SKM-1 treated with dmso at 0.1 percent for 144 hours (cell line): ENCODE results near the gene YBX1.
A peak's percentile ranks its signal among the peaks of the same experiment; 100 is the strongest.
"Not testable (repeated sequence)": the region's sequence is repeated elsewhere in the genome, so short reads cannot be mapped to it uniquely, and the experiment has no call there.

Experiments
- DNase-seq: peaks from one replicate; lab custom pipeline; 2025; ENCODE audit not compliant: unreplicated experiment; lab: John Stamatoyannopoulos, UW

The YBX1 gene

DNA sequence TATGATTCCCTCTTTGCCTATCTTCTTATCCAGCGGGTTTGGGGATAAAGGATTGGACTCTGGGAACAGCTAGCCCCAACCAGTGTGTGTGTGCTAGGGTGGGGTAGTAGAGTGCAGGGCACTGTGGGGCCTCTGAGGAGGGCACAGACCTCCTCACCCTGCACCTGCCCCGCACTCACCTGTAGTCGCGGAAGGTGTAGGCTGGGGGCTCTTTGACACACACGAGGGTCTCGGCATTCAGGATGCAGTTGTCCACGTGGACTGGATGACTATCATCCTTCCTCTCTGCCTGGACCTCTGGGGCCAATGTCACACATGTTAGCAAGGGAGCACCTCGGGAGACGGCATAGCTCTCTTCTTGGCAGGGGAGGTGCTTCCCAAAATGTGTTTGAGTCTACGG lies 65.8 kb downstream of the YBX1 start:
- DNase-seq: no peak

DNA sequence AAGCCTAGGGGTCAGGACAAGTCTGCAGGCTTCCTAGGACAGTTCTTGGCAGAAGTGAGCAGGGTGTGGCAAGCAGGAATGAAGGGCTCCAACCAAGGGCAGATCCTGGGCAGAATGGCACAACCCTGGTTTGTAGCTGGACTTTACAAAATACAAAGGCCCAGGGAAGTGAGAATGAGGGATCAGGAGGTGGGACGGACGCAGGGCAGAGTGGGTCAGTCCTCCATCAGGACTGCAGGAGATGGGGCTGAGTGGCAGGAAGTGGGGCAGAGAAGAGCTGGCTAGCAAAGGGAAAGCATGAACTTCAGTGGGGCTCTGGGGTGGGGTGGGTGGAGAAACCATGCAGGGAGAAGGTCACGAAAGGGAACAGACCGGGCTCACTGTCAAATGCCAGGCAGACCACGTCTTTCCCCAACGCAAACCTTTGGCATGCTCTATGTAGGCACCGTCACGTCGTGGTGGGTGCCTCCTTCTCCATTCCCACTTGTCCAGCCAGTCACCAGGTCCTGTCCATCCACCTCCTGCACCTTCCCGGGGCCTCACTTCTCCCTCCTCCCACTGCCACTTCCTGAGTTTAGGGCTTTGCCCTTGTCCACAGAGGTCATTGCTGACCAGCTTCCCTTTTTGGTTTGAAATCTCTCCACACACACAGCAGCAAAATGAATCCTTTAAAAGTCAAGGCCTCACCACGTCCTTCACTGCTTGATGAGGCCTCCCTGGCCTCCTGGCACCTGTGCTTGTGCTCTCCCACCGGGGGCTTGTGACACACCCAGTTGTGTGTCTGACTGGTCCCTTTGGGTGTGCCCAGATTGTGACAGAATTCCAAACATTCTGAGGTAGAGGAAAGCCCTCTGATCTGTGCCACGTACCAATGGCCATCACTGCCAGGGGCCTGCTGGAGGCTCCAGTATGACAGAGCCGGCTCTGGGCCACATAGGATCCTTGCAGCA lies 66.5 kb downstream of the YBX1 start:
- peak; percentile 30 for DNase-seq

DNA sequence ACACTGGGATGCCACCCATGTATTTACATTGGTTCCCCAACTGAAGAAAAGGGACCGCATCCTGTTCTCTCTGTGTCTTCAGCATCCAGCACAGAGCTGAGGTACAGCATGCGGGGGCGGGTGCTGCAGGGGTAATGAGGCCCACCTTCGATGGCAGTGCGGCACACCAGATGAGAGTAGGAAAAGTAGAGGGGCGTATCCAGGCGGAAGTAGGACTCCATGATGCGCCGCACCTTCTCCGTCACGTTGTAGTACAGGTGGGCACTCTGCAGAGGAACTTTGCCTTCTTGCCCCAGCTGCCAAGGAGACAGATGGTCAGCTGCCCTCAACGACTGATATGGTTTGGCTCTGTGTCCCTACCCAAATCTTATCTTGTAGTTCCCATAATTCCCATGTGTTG lies 67.8 kb downstream of the YBX1 start:
- DNase-seq: no peak

- not testable (repeated sequence) for DNase-seq
Observed at GRCh38 chr1:42751511-42752070, 69.4 kb downstream of the YBX1 start.

DNA sequence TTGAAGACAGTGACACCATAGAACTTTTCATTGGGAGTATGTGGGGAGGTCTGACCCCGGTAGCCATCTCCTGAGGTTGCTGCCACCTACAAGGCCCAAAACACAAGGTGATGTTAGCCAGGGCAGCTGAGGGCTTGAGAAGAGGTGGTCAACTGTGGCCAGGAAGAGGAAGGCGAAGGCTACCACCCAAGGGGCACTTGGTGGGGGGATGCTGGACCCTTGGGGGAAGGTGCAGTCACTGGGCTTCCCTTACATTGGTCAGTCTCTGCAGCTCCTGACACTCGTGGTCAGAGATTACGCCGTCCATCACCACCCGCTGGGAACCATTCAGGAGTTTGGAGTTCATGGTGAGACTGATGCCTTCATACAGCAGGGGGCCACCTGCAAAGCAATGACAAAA lies 70.1 kb downstream of the YBX1 start:
- no peak for DNase-seq

- no peak for DNase-seq
Observed at GRCh38 chr1:42753070-42753469, 70.9 kb downstream of the YBX1 start.
